ENCODE data around the gene TMEM163.
"Not testable (repeated sequence)": the region's sequence is repeated elsewhere in the genome, so short reads cannot be mapped to it uniquely, and the experiment has no call there.

TMEM163 gene

GRCh38 chr2:134583462-134583861 is 135.3 kb downstream of the TMEM163 start:
- no peak for DNase-seq (ENCODE audit: low read depth in 2 of 2, low spot score in 1 of 2)

GRCh38 chr2:134582547-134582899 is 136.3 kb downstream of the TMEM163 start:
- no peak for DNase-seq (ENCODE audit: low read depth in 2 of 2, low spot score in 1 of 2)

GRCh38 chr2:134581877-134582546 is 136.8 kb downstream of the TMEM163 start:
- DNase-seq (ENCODE audit: low read depth in 2 of 2, low spot score in 1 of 2): no peak

GRCh38 chr2:134578316-134578715 is 140.5 kb downstream of the TMEM163 start:
- no peak for DNase-seq (ENCODE audit: low read depth in 2 of 2, low spot score in 1 of 2)

GRCh38 chr2:134576478-134576877 is 142.3 kb downstream of the TMEM163 start:
- DNase-seq (ENCODE audit: low read depth in 2 of 2, low spot score in 1 of 2): no peak

- DNase-seq (ENCODE audit: low read depth in 2 of 2, low spot score in 1 of 2): no peak
Observed at GRCh38 chr2:134575888-134576287, 142.9 kb downstream of the TMEM163 start.

- DNase-seq (ENCODE audit: low read depth in 2 of 2, low spot score in 1 of 2): no peak
Observed at GRCh38 chr2:134574611-134575330, 144.0 kb downstream of the TMEM163 start.

- no peak for DNase-seq (ENCODE audit: low read depth in 2 of 2, low spot score in 1 of 2)
Observed at GRCh38 chr2:134573724-134574123, 145.1 kb downstream of the TMEM163 start.

GRCh38 chr2:134573085-134573370 is 145.8 kb downstream of the TMEM163 start:
- no peak for DNase-seq (ENCODE audit: low read depth in 2 of 2, low spot score in 1 of 2)

GRCh38 chr2:134572314-134573084 is 146.3 kb downstream of the TMEM163 start:
- no peak for DNase-seq (ENCODE audit: low read depth in 2 of 2, low spot score in 1 of 2)

GRCh38 chr2:134570676-134571075 is 148.1 kb downstream of the TMEM163 start:
- DNase-seq (ENCODE audit: low read depth in 2 of 2, low spot score in 1 of 2): no peak

- DNase-seq (ENCODE audit: low read depth in 2 of 2, low spot score in 1 of 2): no peak
Observed at GRCh38 chr2:134568413-134568812, 150.4 kb downstream of the TMEM163 start.

- DNase-seq (ENCODE audit: low read depth in 2 of 2, low spot score in 1 of 2): no peak
Observed at GRCh38 chr2:134567666-134568065, 151.1 kb downstream of the TMEM163 start.

- not testable (repeated sequence) for DNase-seq (ENCODE audit: low read depth in 2 of 2, low spot score in 1 of 2)
Observed at GRCh38 chr2:134564955-134565354, 153.8 kb downstream of the TMEM163 start.

- no peak for DNase-seq (ENCODE audit: low read depth in 2 of 2, low spot score in 1 of 2)
Observed at GRCh38 chr2:134564549-134564948, 154.3 kb downstream of the TMEM163 start.

GRCh38 chr2:134558208-134558830 is 160.5 kb downstream of the TMEM163 start:
- no peak for DNase-seq (ENCODE audit: low read depth in 2 of 2, low spot score in 1 of 2)

GRCh38 chr2:134555411-134555810 is 163.4 kb downstream of the TMEM163 start:
- DNase-seq (ENCODE audit: low read depth in 2 of 2, low spot score in 1 of 2): no peak

GRCh38 chr2:134553657-134554056 is 165.1 kb downstream of the TMEM163 start:
- no peak for DNase-seq (ENCODE audit: low read depth in 2 of 2, low spot score in 1 of 2)

GRCh38 chr2:134550566-134551164 is 168.1 kb downstream of the TMEM163 start:
- no peak for DNase-seq (ENCODE audit: low read depth in 2 of 2, low spot score in 1 of 2)

- no peak for DNase-seq (ENCODE audit: low read depth in 2 of 2, low spot score in 1 of 2)
Observed at GRCh38 chr2:134549104-134549503, 169.7 kb downstream of the TMEM163 start.

- no peak for DNase-seq (ENCODE audit: low read depth in 2 of 2, low spot score in 1 of 2)
Observed at GRCh38 chr2:134540990-134541389, 177.8 kb downstream of the TMEM163 start.

All from stimulated activated CD8-positive, alpha-beta memory T cell treated with anti-CD3 and anti-CD28 coated beads, Interleukin-4, amount 100 ng/mL, for 4 hours (primary cell).